ENCODE measurements around the gene PDZD11. TPM values are rescaled to one million over a fixed set of nuclear protein-coding genes. Genes with fewer than 3 reads are reported as not detected.
"Not testable (repeated sequence)": the region's sequence is repeated elsewhere in the genome, so short reads cannot be mapped to it uniquely, and the experiment has no call there.

Gene PDZD11
- total RNA-seq, 1 experiment from 2014 or later, result 146 TPM

- no peak for DNase-seq (ENCODE audit: low spot score)
Measured at GRCh38 chrX:70257423-70258288, 32.1 kb downstream of the PDZD11 start.

DNA sequence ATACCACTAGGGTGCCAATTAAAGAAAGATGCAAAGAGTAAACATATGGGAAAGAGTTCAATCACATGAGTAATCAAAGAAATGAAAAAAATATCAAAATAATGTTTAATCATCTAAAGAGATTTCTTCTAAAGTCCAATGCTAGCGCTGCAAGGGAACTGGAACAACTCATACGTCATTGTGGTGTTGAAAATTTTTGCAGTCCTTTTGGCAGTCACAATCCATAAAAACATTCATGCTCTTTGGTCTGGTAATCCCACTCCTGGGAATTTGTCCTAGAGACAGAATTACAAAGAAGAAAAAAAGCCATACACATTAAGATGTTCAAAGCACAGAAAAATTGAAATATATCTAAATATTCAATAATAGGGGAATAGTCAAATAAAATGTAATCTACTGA is 34.3 kb downstream of the PDZD11 start:
- no peak for DNase-seq (ENCODE audit: low spot score)

DNA sequence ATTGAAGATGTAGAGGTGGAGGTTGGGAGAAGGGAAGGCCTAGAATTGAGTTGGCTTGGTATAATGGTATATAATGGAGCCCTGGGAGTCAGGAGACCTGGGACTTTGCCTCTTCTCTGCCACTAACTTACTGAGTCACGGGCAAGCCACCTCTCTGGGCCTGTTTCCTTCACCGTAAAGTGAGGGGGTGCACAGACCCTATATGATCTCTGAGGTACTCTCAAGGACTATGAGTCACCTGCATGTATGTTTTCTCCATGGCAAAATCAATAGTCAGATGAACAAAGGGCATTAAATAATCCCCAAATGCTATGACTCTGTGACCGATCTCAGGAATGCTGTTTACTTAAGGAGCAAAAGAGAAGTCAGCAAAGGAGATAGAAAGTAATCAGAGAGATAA is 34.8 kb downstream of the PDZD11 start:
- DNase-seq (ENCODE audit: low spot score), result no peak

- no peak for DNase-seq (ENCODE audit: low spot score)
Measured at GRCh38 chrX:70254063-70254400, 35.7 kb downstream of the PDZD11 start.

DNA sequence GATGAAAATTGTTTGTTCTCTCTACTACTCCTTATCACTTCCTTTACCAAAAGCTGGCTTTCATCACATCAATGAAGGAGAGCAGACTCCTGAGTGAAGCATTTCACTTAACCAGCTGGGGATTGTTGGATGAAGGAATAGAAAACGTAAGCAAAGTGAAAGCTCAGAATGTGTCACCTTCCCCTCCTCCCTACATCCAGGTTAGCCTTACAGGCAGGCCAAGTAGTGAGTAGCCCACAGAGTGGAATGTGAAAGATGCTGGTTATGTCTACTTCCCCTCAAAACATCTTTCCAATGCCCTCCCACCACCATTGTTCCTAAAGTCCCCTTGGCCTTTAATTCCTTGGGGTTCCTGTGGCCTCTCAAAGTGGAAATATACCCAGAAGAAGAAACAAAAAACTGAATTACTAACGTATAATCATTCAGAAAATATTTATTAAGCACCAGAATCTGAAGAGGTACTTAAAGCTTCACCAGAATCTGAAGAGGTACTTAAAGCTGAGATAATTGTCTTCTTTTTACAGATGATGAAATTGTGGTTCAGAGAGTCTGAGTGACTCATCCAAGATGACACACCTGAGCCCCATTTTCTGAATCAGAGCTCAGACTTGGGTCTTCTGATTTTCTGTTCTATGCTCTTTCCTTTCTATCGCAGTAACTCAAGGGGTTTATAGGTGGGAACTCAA is 36.2 kb downstream of the PDZD11 start:
- DNase-seq (ENCODE audit: low spot score), result no peak

DNA sequence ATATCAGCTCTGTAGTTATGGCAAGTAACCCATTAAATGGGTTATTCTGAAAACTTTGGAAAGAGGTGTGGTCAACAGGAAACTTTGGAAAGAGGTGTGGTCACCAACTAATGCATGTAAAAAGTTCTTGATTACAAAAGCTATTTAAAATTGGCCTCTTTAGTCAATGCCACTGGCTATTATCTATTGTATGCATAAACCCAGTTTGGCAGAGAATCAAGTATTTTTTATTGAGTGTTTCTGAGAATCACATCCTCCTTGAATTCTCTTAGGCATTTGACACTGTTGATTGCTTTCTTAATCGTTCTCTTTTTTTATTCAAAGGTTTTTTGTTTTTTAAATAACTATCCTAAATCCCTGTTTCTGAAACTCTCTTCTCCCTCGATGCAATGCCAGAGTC is 37.2 kb downstream of the PDZD11 start:
- no peak for DNase-seq (ENCODE audit: low spot score)

GRCh38 chrX:70247252-70247651 is 42.5 kb downstream of the PDZD11 start:
- DNase-seq (ENCODE audit: low spot score), result no peak

- DNase-seq (ENCODE audit: low spot score), result no peak
Measured at GRCh38 chrX:70244881-70245280, 44.8 kb downstream of the PDZD11 start.

- DNase-seq (ENCODE audit: low spot score), result not testable (repeated sequence)
Measured at GRCh38 chrX:70243601-70244000, 46.1 kb downstream of the PDZD11 start.

- DNase-seq (ENCODE audit: low spot score), result no peak
Measured at GRCh38 chrX:70241501-70241900, 48.2 kb downstream of the PDZD11 start.

GRCh38 chrX:70240751-70241150 is 49.0 kb downstream of the PDZD11 start:
- no peak for DNase-seq (ENCODE audit: low spot score)

Other genes with a start within 250 kb of the PDZD11 start
- gene AWAT2, start 240.0 kb downstream of the PDZD11 start, total RNA-seq (2014; rRNA removed; shearing (Covaris generic)), result not detected in 2 replicates
- gene OTUD6A, start 227.5 kb downstream of the PDZD11 start, total RNA-seq (2014; rRNA removed; shearing (Covaris generic)), result not detected in 2 replicates
- gene IGBP1, start 156.5 kb downstream of the PDZD11 start, total RNA-seq (2014; rRNA removed; shearing (Covaris generic)), result 80.2 and 88.6 TPM in 2 replicates
- gene DGAT2L6, start 112.4 kb downstream of the PDZD11 start, total RNA-seq (2014; rRNA removed; shearing (Covaris generic)), result not detected in 2 replicates
- gene AWAT1, start 55.3 kb downstream of the PDZD11 start, total RNA-seq (2014; rRNA removed; shearing (Covaris generic)), result not detected in 2 replicates
- not detected in 2 replicates for gene P2RY4, start 29.7 kb downstream of the PDZD11 start, total RNA-seq (2014; rRNA removed; shearing (Covaris generic))
- gene ARR3, start 21.6 kb downstream of the PDZD11 start, total RNA-seq (2014; rRNA removed; shearing (Covaris generic)), result not detected in 2 replicates
- gene RAB41, start 7.8 kb downstream of the PDZD11 start, total RNA-seq (2014; rRNA removed; shearing (Covaris generic)), result not detected in 2 replicates
- 37.5 TPM in 2 replicates for gene KIF4A, start 177 bp upstream of the PDZD11 start, total RNA-seq (2014; rRNA removed; shearing (Covaris generic))
- gene GDPD2, start 133.4 kb upstream of the PDZD11 start, total RNA-seq (2014; rRNA removed; shearing (Covaris generic)), result not detected in 2 replicates
- gene DLG3, start 154.9 kb upstream of the PDZD11 start, total RNA-seq (2014; rRNA removed; shearing (Covaris generic)), result 2.8 and 6.5 TPM in 2 replicates

All from H4 (cell line).